Measurements from ENCODE around the gene OPN4. TPM values are rescaled to one million over a fixed set of nuclear protein-coding genes. Genes with fewer than 3 reads are reported as not detected.

Gene OPN4
- total and polyA plus RNA-seq, 2 donors (not counting 3 experiments of a cell fraction or from before 2014, with no cell fraction given), result not detected

GRCh38 chr10:86671985-86672710 lies 17.8 kb downstream of the OPN4 start:
- no peaks in the 10 kb centered on the region for H3K4me1 ChIP-seq (ENCODE audit: control insufficient read depth, extremely low read depth, insufficient read depth, low read length)
- no peaks in the 10 kb centered on the region for H3K9me1 ChIP-seq (replicated peaks; ENCODE audit: control insufficient read depth, extremely low read depth, insufficient read depth, low read length)
- no peaks in the 10 kb centered on the region for H3K9me3 ChIP-seq (replicated peaks; ENCODE audit: control insufficient read depth, insufficient read depth, low read length)
- peaks cover 0 to 9% of the 10 kb centered on the region in 2 experiments for H3K27me3 ChIP-seq (ENCODE audit: control insufficient read depth in 2 of 2, insufficient read depth in 2 of 2, low read length in 2 of 2)
- no peak overlapping the region for H3K4me2 ChIP-seq (ENCODE audit: insufficient read depth, low read length)
- TF ChIP-seq GATA2 (IDR thresholded peaks at IDR 0.05; ENCODE audit: insufficient read depth, insufficient read length, low read depth, low read length) (no peak), POLR2AphosphoS5 (IDR thresholded peaks at IDR 0.05; ENCODE audit: insufficient read depth, low read depth, low read length) (no peak), FOS (IDR thresholded peaks at IDR 0.05; ENCODE audit: borderline replicate concordance, insufficient read depth, low read length) (no peak), POLR2A (IDR thresholded peaks at IDR 0.05; ENCODE audit: low read depth, low read length) (no peak), EZH2 (IDR thresholded peaks at IDR 0.05; ENCODE audit: borderline replicate concordance, low read depth, low read length, severe bottlenecking) (no peak), MAX (IDR thresholded peaks at IDR 0.05; ENCODE audit: insufficient read depth, insufficient read length) (no peak), CTCF (IDR thresholded peaks at IDR 0.05; ENCODE audit: extremely low read depth in 1 of 2, insufficient read depth in 1 of 2, low read depth in 1 of 2, low read length in 2 of 2) (no peak), MYC (IDR thresholded peaks at IDR 0.05; ENCODE audit: low read depth, low read length) (no peak), JUN (IDR thresholded peaks at IDR 0.05; ENCODE audit: borderline replicate concordance, insufficient read depth, insufficient read length, low read depth) (no peak)
- dilution Hi-C loops (cut with MboI; ENCODE audit: extremely low pct_ligation_motif_present, low sequenced_read_pairs) (no loop called here), intact Hi-C loops (cut with micrococcal nuclease) (no loop called here)
- no peak for DNase-seq (ENCODE audit: low read depth, low spot score)
- no peaks in the 10 kb centered on the region for H3K79me2 ChIP-seq (ENCODE audit: control insufficient read depth, insufficient read depth, low read length)
- FAIRE-seq, result no peak
- no peaks in the 10 kb centered on the region for H4K20me1 ChIP-seq (replicated peaks; ENCODE audit: control insufficient read depth, extremely low read depth, insufficient read depth, low read length)
- no peak overlapping the region for H3K27ac ChIP-seq (ENCODE audit: insufficient read depth, low read depth, low read length)
- no peak overlapping the region for H3K9ac ChIP-seq (replicated peaks; ENCODE audit: extremely low read depth, insufficient read depth, low read length)
- H3K4me3 ChIP-seq (replicated peaks in 1 of 3; ENCODE audit: insufficient read depth in 1 of 3, low read depth in 1 of 3, low read length in 3 of 3), result no peak overlapping the region
- no peaks in the 10 kb centered on the region for H3K36me3 ChIP-seq (ENCODE audit: control insufficient read depth in 2 of 2, extremely low read depth in 1 of 2, insufficient read depth in 2 of 2, low read length in 2 of 2)
- H2AFZ ChIP-seq (ENCODE audit: low read depth, low read length), result no peak overlapping the region
- no TSS peak for BruUV-seq (replicated peaks)
- POLR2A ChIA-PET, result no interaction called here
- CTCF ChIA-PET, result interaction anchor here (0.6 to 1.6 kb wide), 3 partner anchors 9 to 294 kb away, joined by 3 read pairs; no protein-coding TSS in a partner anchor

Measured in endothelial cell of umbilical vein (primary cell).